Right lobe of liver (tissue), 4 donors: Measurements from ENCODE around the gene PLA2G4D.

Experiments
- POLR2A ChIP-seq: fragments of 450-650 bp; IDR thresholded peaks from one replicate; pipeline ENCODE4 v1.6.1; 2017; ENCODE audit warnings: antibody characterized with exemption, mild to moderate bottlenecking
- TF ChIP-seq, protein P1 (sequence below), 4 donors: fragments of 200-600 bp in 3 of 4; fragments of 450-650 bp in 1 of 4; IDR thresholded peaks; one replicate each; pipeline versions ENCODE4 v1.5.1 to v1.8.0; 2016 to 2022; ENCODE audit warnings: antibody characterized with exemption in 4 of 4, mild to moderate bottlenecking in 2 of 4
- donor health status: DM: no; HTN: no; CAD: no.
- donor health status: DM: no; HTN: no; CAD: no.
- donor health status: DM: no; HTN: yes; CAD: no.

DNA sequence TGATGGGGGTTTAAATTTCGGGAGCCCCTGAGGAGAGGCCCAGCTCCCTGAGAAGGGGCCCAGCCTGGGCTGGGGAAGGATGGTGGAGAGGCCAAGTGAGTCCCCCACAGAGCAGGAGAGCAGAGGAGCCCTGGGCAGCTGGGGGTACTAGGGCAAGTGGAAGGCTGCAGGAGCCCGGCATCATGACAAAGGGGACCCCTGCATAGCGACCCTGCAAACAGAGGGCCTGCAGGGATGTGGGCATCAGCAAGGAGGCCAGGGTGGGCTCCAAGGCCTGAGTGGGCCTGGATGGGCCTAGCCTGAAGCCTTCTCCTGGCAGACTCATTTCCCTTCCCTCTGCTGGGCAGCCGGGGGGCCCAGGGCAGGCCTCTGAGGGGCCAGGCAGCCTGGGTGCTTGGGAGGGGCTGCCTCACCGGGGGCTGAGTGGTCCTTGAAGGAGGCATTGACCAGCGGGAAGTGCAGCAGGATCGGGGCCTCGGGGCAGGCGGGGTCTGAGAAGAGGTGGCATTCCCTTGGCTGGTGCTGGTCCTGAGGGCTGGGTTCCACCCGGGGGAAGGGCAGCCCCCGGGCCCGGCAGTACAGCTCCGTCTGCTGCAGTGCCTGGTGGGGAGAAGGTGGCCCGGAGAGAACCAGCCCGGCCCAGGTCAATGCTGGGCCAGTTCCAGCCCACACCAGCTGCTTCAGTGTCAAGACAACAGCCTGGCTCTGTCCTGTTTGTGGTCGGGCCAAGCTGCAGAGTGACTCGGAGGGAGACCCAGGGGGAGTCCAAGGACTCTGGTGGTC, 24.7 kb downstream of the PLA2G4D start:
- TF ChIP-seq, protein P1, sequence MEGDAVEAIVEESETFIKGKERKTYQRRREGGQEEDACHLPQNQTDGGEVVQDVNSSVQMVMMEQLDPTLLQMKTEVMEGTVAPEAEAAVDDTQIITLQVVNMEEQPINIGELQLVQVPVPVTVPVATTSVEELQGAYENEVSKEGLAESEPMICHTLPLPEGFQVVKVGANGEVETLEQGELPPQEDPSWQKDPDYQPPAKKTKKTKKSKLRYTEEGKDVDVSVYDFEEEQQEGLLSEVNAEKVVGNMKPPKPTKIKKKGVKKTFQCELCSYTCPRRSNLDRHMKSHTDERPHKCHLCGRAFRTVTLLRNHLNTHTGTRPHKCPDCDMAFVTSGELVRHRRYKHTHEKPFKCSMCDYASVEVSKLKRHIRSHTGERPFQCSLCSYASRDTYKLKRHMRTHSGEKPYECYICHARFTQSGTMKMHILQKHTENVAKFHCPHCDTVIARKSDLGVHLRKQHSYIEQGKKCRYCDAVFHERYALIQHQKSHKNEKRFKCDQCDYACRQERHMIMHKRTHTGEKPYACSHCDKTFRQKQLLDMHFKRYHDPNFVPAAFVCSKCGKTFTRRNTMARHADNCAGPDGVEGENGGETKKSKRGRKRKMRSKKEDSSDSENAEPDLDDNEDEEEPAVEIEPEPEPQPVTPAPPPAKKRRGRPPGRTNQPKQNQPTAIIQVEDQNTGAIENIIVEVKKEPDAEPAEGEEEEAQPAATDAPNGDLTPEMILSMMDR (IDR thresholded peaks at IDR 0.05), result no peak
- TF ChIP-seq POLR2A, result no peak
